HEK293 (cell line): ENCODE results near the gene PDE4D.

ENCODE experiments used
- CTCF ChIA-PET: fragments of 350-600 bp; formaldehyde crosslinking; extraction: SDS; loops from one replicate; lab custom pipeline; 2021; ENCODE audit warnings: antibody characterized with exemption; lab: Yijun Ruan, JAX
- POLR2A ChIA-PET: fragments of 300-600 bp; formaldehyde crosslinking; extraction: SDS; loops from one replicate; lab custom pipeline; 2020; ENCODE audit warnings: antibody characterized with exemption, inconsistent platforms; lab: Yijun Ruan, JAX
- H3K27ac ChIP-seq: fragments of 200-500 bp; sonication (Bioruptor generic); 2 replicates; pipeline ENCODE4 v1.5.1; 2014; ENCODE audit warnings: low read depth, low read length, control low read depth, inconsistent platforms; ENCODE audit errors: extremely low read depth
- H3K36me3 ChIP-seq, 2 experiments: fragments of 200-500 bp in 1 of 2; sonication (Bioruptor generic) in 1 of 2; 1 replicate in 1 of 2; 2 replicates in 1 of 2; pipeline ENCODE4 v1.5.1; 2014 to 2017; ENCODE audit warnings: inconsistent platforms in 2 of 2, low read length in 2 of 2; ENCODE audit not compliant: control insufficient read depth in 2 of 2, insufficient read depth in 1 of 2
- H3K4me1 ChIP-seq: fragments of 200-500 bp; sonication (Bioruptor generic); 2 replicates; pipeline ENCODE4 v1.5.1; 2014; ENCODE audit warnings: mild to moderate bottlenecking, low read length, inconsistent platforms; ENCODE audit not compliant: control insufficient read depth, insufficient read depth
- H3K4me3 ChIP-seq: 2 replicates; pipeline ENCODE4 v1.5.1; 2011; ENCODE audit warnings: low read depth, mild to moderate bottlenecking, control low read depth, low read length, moderate library complexity
- H3K9me3 ChIP-seq: fragments of 200-500 bp; sonication (Bioruptor generic); 2 replicates; pipeline ENCODE4 v1.5.1; 2014; ENCODE audit warnings: low read depth, low read length, inconsistent platforms; ENCODE audit not compliant: control insufficient read depth, insufficient read depth
- ELK4 ChIP-seq: IDR thresholded peaks from 2 replicates; pipeline ENCODE4 v1.6.1; 2011; ENCODE audit warnings: mild to moderate bottlenecking, low read depth, low read length, borderline replicate concordance
- GFI1B ChIP-seq: fragments of 450-650 bp; formaldehyde crosslinking; IDR thresholded peaks from 2 replicates; pipeline ENCODE4 v1.5.1; 2016; ENCODE audit warnings: missing biosample characterization, missing genetic modification characterization
- MEIS1 ChIP-seq: sonication (generic); formaldehyde crosslinking; IDR thresholded peaks from 2 replicates; pipeline ENCODE4 v1.8.1; 2022; ENCODE audit warnings: missing genetic modification reagents, mild to moderate bottlenecking, borderline replicate concordance
- PBX3 ChIP-seq: sonication (generic); formaldehyde crosslinking; IDR thresholded peaks from 2 replicates; pipeline ENCODE4 v1.8.1; 2022; ENCODE audit warnings: mild to moderate bottlenecking, moderate library complexity, missing genetic modification reagents
- SCRT1 ChIP-seq: fragments of 450-650 bp; formaldehyde crosslinking; IDR thresholded peaks from 2 replicates; pipeline ENCODE4 v1.5.1; 2016; ENCODE audit warnings: missing biosample characterization, missing genetic modification characterization, borderline replicate concordance
- TRIM28 ChIP-seq: IDR thresholded peaks from 2 replicates; pipeline ENCODE4 v1.6.1; 2011; ENCODE audit warnings: low read length, control low read depth, borderline replicate concordance
- YY2 ChIP-seq: fragments of 450-650 bp; formaldehyde crosslinking; IDR thresholded peaks from 2 replicates; pipeline ENCODE4 v1.5.1; 2016; ENCODE audit warnings: missing biosample characterization, missing genetic modification characterization
- ZBTB44 ChIP-seq: fragments of 450-650 bp; IDR thresholded peaks from 2 replicates; pipeline ENCODE4 v1.5.1; 2018; ENCODE audit warnings: missing biosample characterization, mild to moderate bottlenecking, missing genetic modification characterization
- ZFP37 ChIP-seq: fragments of 450-650 bp; formaldehyde crosslinking; IDR thresholded peaks from 2 replicates; pipeline ENCODE4 v1.5.1; 2016; ENCODE audit warnings: missing biosample characterization, missing genetic modification characterization
- ZNF121 ChIP-seq: fragments of 450-650 bp; formaldehyde crosslinking; IDR thresholded peaks from 2 replicates; pipeline ENCODE4 v1.5.1; 2016; ENCODE audit warnings: missing biosample characterization, missing genetic modification characterization
- ZNF19 ChIP-seq: fragments of 450-650 bp; formaldehyde crosslinking; IDR thresholded peaks from 2 replicates; pipeline ENCODE4; 2016; ENCODE audit warnings: missing biosample characterization, missing genetic modification characterization, low read depth
- ZNF274 ChIP-seq, 2 experiments: fragments of 200-500 bp in 1 of 2; fragments of 450-650 bp in 1 of 2; sonication (Bioruptor generic) in 1 of 2; formaldehyde crosslinking in 1 of 2; IDR thresholded peaks; 2 replicates each; pipeline versions ENCODE4 v1.5.1 to v1.6.1; 2014 to 2016; ENCODE audit warnings: borderline replicate concordance in 1 of 2, inconsistent platforms in 1 of 2, low read length in 1 of 2, missing biosample characterization in 1 of 2, missing genetic modification characterization in 1 of 2
- ZNF362 ChIP-seq: fragments of 450-650 bp; formaldehyde crosslinking; IDR thresholded peaks from 2 replicates; pipeline ENCODE4 v1.5.1; 2016; ENCODE audit warnings: missing biosample characterization, missing genetic modification characterization
- ZNF416 ChIP-seq: fragments of 450-650 bp; formaldehyde crosslinking; IDR thresholded peaks from 2 replicates; pipeline ENCODE4 v1.5.1; 2016; ENCODE audit warnings: missing biosample characterization, missing genetic modification characterization
- ZNF549 ChIP-seq: fragments of 450-650 bp; IDR thresholded peaks from 2 replicates; pipeline ENCODE4 v1.5.1; 2018; ENCODE audit warnings: missing biosample characterization, missing genetic modification characterization, mild to moderate bottlenecking, inconsistent platforms, moderate library complexity
- ZNF560 ChIP-seq: fragments of 450-650 bp; formaldehyde crosslinking; IDR thresholded peaks from 2 replicates; pipeline ENCODE4 v1.5.1; 2017; ENCODE audit warnings: missing biosample characterization, missing genetic modification characterization, borderline replicate concordance
- ZNF571 ChIP-seq: fragments of 450-650 bp; formaldehyde crosslinking; IDR thresholded peaks from 2 replicates; pipeline ENCODE4 v1.5.0; 2017; ENCODE audit warnings: missing biosample characterization, missing genetic modification characterization
- ZNF580 ChIP-seq: fragments of 450-650 bp; formaldehyde crosslinking; IDR thresholded peaks from 2 replicates; pipeline ENCODE4 v1.5.1; 2016; ENCODE audit warnings: missing biosample characterization, missing genetic modification characterization
- ZNF621 ChIP-seq: fragments of 450-650 bp; formaldehyde crosslinking; IDR thresholded peaks from 2 replicates; pipeline ENCODE4 v1.5.1; 2017; ENCODE audit warnings: missing biosample characterization, missing genetic modification characterization
- ZNF658 ChIP-seq: fragments of 450-650 bp; formaldehyde crosslinking; IDR thresholded peaks from 2 replicates; pipeline ENCODE4; 2016; ENCODE audit warnings: missing biosample characterization, missing genetic modification characterization
- ZNF677 ChIP-seq: fragments of 450-650 bp; IDR thresholded peaks from 2 replicates; pipeline ENCODE4 v1.5.0; 2018; ENCODE audit warnings: missing biosample characterization, mild to moderate bottlenecking, missing genetic modification characterization, moderate library complexity

PDE4D gene

GRCh38 chr5:59832577-59833301, 60.8 kb downstream of the PDE4D start:
- CTCF ChIA-PET, result no interaction called here
- Histone ChIP-seq H3K9me3 (no peaks in the 10 kb centered on the region), H3K36me3 (no peaks in the 10 kb centered on the region), H3K27ac (no peak overlapping the region), H3K4me1 (peaks cover 5% of the 10 kb centered on the region; the same call in 1 of the 2 replicates), H3K4me3 (no peak overlapping the region)
- TF ChIP-seq PBX3 (CRISPR knock-in tag) (no peak), ZNF621 (tag by site-specific recombination) (no peak), ZNF416 (tag by site-specific recombination) (no peak), MEIS1 (CRISPR knock-in tag) (no peak), SCRT1 (tag by site-specific recombination) (no peak), ZNF121 (tag by site-specific recombination) (no peak), YY2 (tag by site-specific recombination) (no peak), ZNF677 (tag by site-specific recombination) (no peak), ZNF560 (tag by site-specific recombination) (no peak), ZNF19 (tag by site-specific recombination) (no peak), ZNF571 (tag by site-specific recombination) (no peak), ZNF658 (no peak), ZNF580 (tag by site-specific recombination) (no peak), ELK4 (no peak), ZFP37 (tag by site-specific recombination) (no peak)
- POLR2A ChIA-PET, result no interaction called here

GRCh38 chr5:59831326-59832010, 62.1 kb downstream of the PDE4D start:
- peaks cover 5% of the 10 kb centered on the region; the same call in 1 of the 2 replicates for H3K4me1 ChIP-seq
- H3K36me3 ChIP-seq, result no peaks in the 10 kb centered on the region
- H3K27ac ChIP-seq, result no peak overlapping the region
- TF ChIP-seq TRIM28 (peak; percentile 82; the same call in 1 of the 2 replicates), GFI1B (tag by site-specific recombination) (0 out of 2 replicates have a peak, but pooled peaks have one; percentile 26), ZNF274 (IDR thresholded peaks at IDR 0.05; ENCODE audit: low read length) (no peak), ZNF274 (tag by site-specific recombination; IDR thresholded peaks at IDR 0.05; ENCODE audit: borderline replicate concordance) (no peak), ZBTB44 (tag by site-specific recombination) (peak; percentile 61; the same call in 1 of the 2 replicates), ZNF549 (tag by site-specific recombination) (0 out of 2 replicates have a peak, but pooled peaks have one; percentile 28), ZNF362 (tag by site-specific recombination) (no peak)
- POLR2A ChIA-PET, result no interaction called here
- H3K9me3 ChIP-seq, result no peaks in the 10 kb centered on the region
- H3K4me3 ChIP-seq, result no peak overlapping the region
- CTCF ChIA-PET, result interaction anchor here (0.6 to 1.2 kb wide), 2 partner anchors 8 to 523 kb away, joined by 3 read pairs; no protein-coding TSS in a partner anchor
